ENCODE results near the gene REXO1.

DNA sequence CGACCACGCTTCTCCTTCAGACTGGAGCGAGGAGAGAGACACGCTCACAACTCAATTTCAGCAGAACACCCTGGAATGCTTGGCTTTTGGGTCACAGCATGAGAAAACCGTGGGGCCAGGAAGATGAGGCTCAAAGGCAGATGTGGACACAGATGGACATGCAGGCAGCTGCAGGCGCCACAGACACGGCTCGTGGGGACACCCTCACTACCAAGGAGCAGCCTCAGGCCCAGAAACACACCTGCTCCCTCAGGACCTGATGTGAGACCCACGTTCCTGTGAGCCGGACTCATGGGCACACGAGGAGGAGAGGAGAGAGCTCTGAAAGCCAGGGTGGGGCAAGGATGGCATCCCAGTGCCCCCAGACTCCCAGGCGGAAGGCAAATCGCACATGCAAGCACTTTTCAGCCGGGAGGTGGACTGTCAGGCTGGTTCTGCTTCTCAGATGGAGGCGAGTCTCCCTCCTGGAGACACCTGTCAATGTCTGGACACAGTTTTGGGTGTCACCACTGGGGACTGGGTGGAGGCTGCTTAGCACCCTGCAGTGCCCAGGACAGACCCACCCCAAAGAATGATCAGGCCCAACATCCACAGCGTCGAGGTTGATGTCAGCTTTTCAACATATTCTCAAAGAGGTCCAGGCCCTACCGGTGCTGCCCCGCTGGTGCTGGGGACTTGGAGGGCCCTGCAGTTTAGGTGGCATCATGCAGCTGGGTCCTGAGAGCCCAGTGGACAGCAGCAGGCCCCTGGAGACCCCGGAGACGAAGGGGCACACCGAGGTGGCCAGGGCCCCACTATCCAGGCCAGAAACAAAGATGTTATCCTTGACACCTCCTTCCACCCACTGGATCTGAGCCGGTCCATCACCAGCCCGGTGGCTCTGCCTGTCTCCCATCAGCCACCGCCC is 34.8 kb upstream of the REXO1 start:
- no peak for TF ChIP-seq CTCF (IDR thresholded peaks at IDR 0.05)
- TF ChIP-seq POLR2A (IDR thresholded peaks at IDR 0.05): no peak
- TF ChIP-seq POLR2AphosphoS5 (IDR thresholded peaks at IDR 0.05): no peak
